Type B pancreatic cell (in vitro differentiated cells): Measurements from ENCODE around the gene AMH. TPM values are rescaled to one million over a fixed set of nuclear protein-coding genes. Genes with fewer than 3 reads are reported as not detected.

ENCODE experiments used
- DNase-seq: peaks from one replicate; pipeline ENCODE4 v3.0.0; 2021; ENCODE audit warnings: mixed read lengths; ENCODE audit not compliant: unreplicated experiment; ENCODE audit errors: extremely low spot score
- H3K27ac Mint-ChIP-seq: 2 replicates; pipeline ENCODE4 v1.8.0; 2021; ENCODE audit warnings: mild to moderate bottlenecking, mixed read lengths
- H3K27me3 Mint-ChIP-seq: 2 replicates; pipeline ENCODE4 v1.8.0; 2021; ENCODE audit warnings: mixed read lengths
- H3K36me3 Mint-ChIP-seq: 2 replicates; pipeline ENCODE4 v1.8.0; 2021; ENCODE audit warnings: mixed read lengths
- H3K4me1 Mint-ChIP-seq: one replicate; pipeline ENCODE4 v1.8.0; 2021; ENCODE audit warnings: mixed read lengths; ENCODE audit not compliant: unreplicated experiment
- H3K4me3 Mint-ChIP-seq: 2 replicates; pipeline ENCODE4 v1.8.0; 2021; ENCODE audit warnings: mild to moderate bottlenecking, mixed read lengths
- H3K9me3 Mint-ChIP-seq: 2 replicates; pipeline ENCODE4 v1.8.0; 2021; ENCODE audit warnings: mixed read lengths
- CTCF ChIP-seq: fragments of 200-600 bp; sonication (generic); conservative IDR thresholded peaks from 2 replicates; pipeline ENCODE4 v1.5.0; 2021; ENCODE audit warnings: antibody characterized with exemption, mild to moderate bottlenecking
- total RNA-seq: library from RNA; stranded (reverse); gene quantifications from 2 replicates; pipeline ENCODE4 v1.2.1, GENCODE V29; 2021; ENCODE audit warnings: low replicate concordance

The AMH gene
- total RNA-seq, 1 donor from 2014 or later, result 49.5 TPM

GRCh38 chr19:2254064-2254872 lies 5.1 kb downstream of the AMH start:
- TF ChIP-seq CTCF, result peak; percentile 71
- Mint-ChIP-seq H3K9me3 (no peaks in the 10 kb centered on the region), H3K27me3 (peaks cover 10% of the 10 kb centered on the region), H3K27ac (peak overlapping the region; percentile 48), H3K4me1 (peaks cover 3% of the 10 kb centered on the region), H3K4me3 (peak overlapping the region; percentile 82), H3K36me3 (no peaks in the 10 kb centered on the region)
- DNase-seq, result peak; percentile 78

- Mint-ChIP-seq H3K9me3 (no peaks in the 10 kb centered on the region), H3K27ac (no peak overlapping the region), H3K4me1 (peaks cover 3% of the 10 kb centered on the region), H3K4me3 (no peak overlapping the region), H3K36me3 (no peaks in the 10 kb centered on the region), H3K27me3 (peaks cover 10% of the 10 kb centered on the region)
- TF ChIP-seq CTCF, result no peak
- DNase-seq, result no peak
Observed at GRCh38 chr19:2255112-2255845, 6.2 kb downstream of the AMH start.

GRCh38 chr19:2255982-2256685 lies 7.0 kb downstream of the AMH start, which contains the start of gene JSRP1:
TSS of gene JSRP1 (minus strand) at chr19:2256417. CDS start at chr19:2255314, 1,103 bp downstream.
- DNase-seq, result no peak
- H3K4me3 Mint-ChIP-seq, result no peak within 1 kb of the TSS
- no peak within 1 kb of the TSS for H3K27ac Mint-ChIP-seq
- no peaks in the 10 kb centered on the region for H3K9me3 Mint-ChIP-seq
- peaks cover 3% of the 10 kb centered on the region for H3K4me1 Mint-ChIP-seq
- H3K36me3 Mint-ChIP-seq, result no peaks in the 10 kb centered on the region
- peaks cover 10% of the 10 kb centered on the region for H3K27me3 Mint-ChIP-seq
- TF ChIP-seq CTCF, result no peak

- H3K4me1 Mint-ChIP-seq, result no peaks in the 10 kb centered on the region
- no peaks in the 10 kb centered on the region for H3K36me3 Mint-ChIP-seq
- no peak overlapping the region for H3K27ac Mint-ChIP-seq
- H3K27me3 Mint-ChIP-seq, result no peaks in the 10 kb centered on the region
- no peak for DNase-seq
- no peak overlapping the region for H3K4me3 Mint-ChIP-seq
- H3K9me3 Mint-ChIP-seq, result no peaks in the 10 kb centered on the region
- TF ChIP-seq CTCF, result no peak
Observed at GRCh38 chr19:2259336-2259735, 10.2 kb downstream of the AMH start.

- no peaks in the 10 kb centered on the region for H3K27me3 Mint-ChIP-seq
Observed at GRCh38 chr19:2260341-2260805, 11.2 kb downstream of the AMH start.

More at GRCh38 chr19:2260341-2260805, 11.2 kb downstream of the AMH start:
- Mint-ChIP-seq H3K27ac (peak overlapping the region; percentile 48), H3K4me3 (no peak overlapping the region), H3K9me3 (no peaks in the 10 kb centered on the region), H3K36me3 (no peaks in the 10 kb centered on the region), H3K4me1 (no peaks in the 10 kb centered on the region)
- no peak for DNase-seq
- no peak for TF ChIP-seq CTCF
